Liver (tissue), 9 donors: Measurements from ENCODE around the gene F7. TPM values are rescaled to one million over a fixed set of nuclear protein-coding genes. Genes with fewer than 3 reads are reported as not detected.

ENCODE experiments used
- DNase-seq: peaks from one replicate; pipeline ENCODE4 v3.0.0-alpha.2; 2017; ENCODE audit warnings: low spot score
- H3K27ac ChIP-seq, 2 donors: one replicate each; pipeline ENCODE4 v1.7.0; 2013; ENCODE audit warnings: inconsistent platforms in 2 of 2, low read length in 2 of 2, control low read depth in 1 of 2, low read depth in 1 of 2, mild to moderate bottlenecking in 1 of 2
- H3K27me3 ChIP-seq, 4 donors: one replicate each; pipeline versions ENCODE4 v1.6.1 to v1.7.0; 2013; ENCODE audit warnings: low read length in 3 of 4, inconsistent platforms in 1 of 4, mild to moderate bottlenecking in 1 of 4, moderate library complexity in 1 of 4; ENCODE audit not compliant: control insufficient read depth in 4 of 4, insufficient read depth in 4 of 4
- H3K36me3 ChIP-seq, 4 donors: one replicate each; pipeline versions ENCODE4 v1.6.1 to v1.7.0; 2013; ENCODE audit warnings: low read length in 3 of 4, mild to moderate bottlenecking in 3 of 4, low read depth in 1 of 4, moderate library complexity in 1 of 4; ENCODE audit not compliant: control insufficient read depth in 4 of 4, insufficient read depth in 3 of 4
- H3K4me1 ChIP-seq, 4 donors: one replicate each; pipeline versions ENCODE4 v1.6.1 to v1.7.0; 2013; ENCODE audit warnings: low read length in 3 of 4, mild to moderate bottlenecking in 3 of 4, moderate library complexity in 1 of 4; ENCODE audit not compliant: control insufficient read depth in 4 of 4, insufficient read depth in 4 of 4
- H3K4me3 ChIP-seq, 3 donors: one replicate each; pipeline versions ENCODE4 v1.6.1 to v1.7.0; 2013; ENCODE audit warnings: low read length in 3 of 3, control low read depth in 1 of 3, low read depth in 1 of 3, mild to moderate bottlenecking in 1 of 3
- H3K9ac ChIP-seq, 2 donors: one replicate each; pipeline ENCODE4 v1.7.0; 2013; ENCODE audit warnings: low read length in 2 of 2, mild to moderate bottlenecking in 2 of 2, moderate library complexity in 2 of 2, control low read depth in 1 of 2, low read depth in 1 of 2
- H3K9me3 ChIP-seq, 4 donors: one replicate each; pipeline versions ENCODE4 v1.6.1 to v1.7.0; 2013; ENCODE audit warnings: low read length in 3 of 4; ENCODE audit not compliant: control insufficient read depth in 4 of 4
- CTCF ChIP-seq: fragments of 150-350 bp; IDR thresholded peaks from 2 replicates; pipeline ENCODE4 v1.5.1; 2017; ENCODE audit warnings: improper control_type of control experiment, low read depth, low read length; ENCODE audit not compliant: missing input control
- EGR1 ChIP-seq, 2 donors: IDR thresholded peaks; 2 replicates each; pipeline ENCODE4 v1.6.1; 2016 to 2018; ENCODE audit warnings: antibody characterized with exemption in 2 of 2, low read depth in 2 of 2
- FOXA1 ChIP-seq: IDR thresholded peaks from 2 replicates; pipeline ENCODE4 v1.6.1; 2016; ENCODE audit warnings: antibody characterized with exemption
- FOXA2 ChIP-seq: IDR thresholded peaks from 2 replicates; pipeline ENCODE4 v1.6.1; 2016; ENCODE audit warnings: antibody characterized with exemption
- GABPA ChIP-seq, 2 donors: IDR thresholded peaks in 1 of 2; conservative IDR thresholded peaks in 1 of 2; 2 replicates each; pipeline ENCODE4 v1.6.1; 2016; ENCODE audit warnings: antibody characterized with exemption in 2 of 2, mild to moderate bottlenecking in 1 of 2, moderate library complexity in 1 of 2
- HNF4A ChIP-seq, 2 donors: conservative IDR thresholded peaks; 2 replicates each; pipeline ENCODE4 v1.6.1; 2016; ENCODE audit warnings: antibody characterized with exemption in 2 of 2, mild to moderate bottlenecking in 2 of 2
- HNF4G ChIP-seq: IDR thresholded peaks from 2 replicates; pipeline ENCODE4 v1.6.1; 2016; ENCODE audit warnings: antibody characterized with exemption
- JUND ChIP-seq, 2 donors: IDR thresholded peaks; 2 replicates each; pipeline ENCODE4 v1.6.1; 2016; ENCODE audit warnings: antibody characterized with exemption in 2 of 2
- MAX ChIP-seq: IDR thresholded peaks from 2 replicates; pipeline ENCODE4 v1.6.1; 2016; ENCODE audit warnings: antibody characterized with exemption
- NR2F2 ChIP-seq: IDR thresholded peaks from 2 replicates; pipeline ENCODE4 v1.6.1; 2016; ENCODE audit warnings: antibody characterized with exemption
- RAD21 ChIP-seq, 2 donors: IDR thresholded peaks; 2 replicates each; pipeline ENCODE4 v1.6.1; 2016; ENCODE audit warnings: antibody characterized with exemption in 2 of 2, mild to moderate bottlenecking in 2 of 2
- REST ChIP-seq: IDR thresholded peaks from 2 replicates; pipeline ENCODE4 v1.6.1; 2016; ENCODE audit warnings: antibody characterized with exemption, mild to moderate bottlenecking
- RXRA ChIP-seq, 2 donors: IDR thresholded peaks; 2 replicates each; pipeline ENCODE4 v1.6.1; 2017 to 2018; ENCODE audit warnings: antibody characterized with exemption in 2 of 2, mild to moderate bottlenecking in 1 of 2
- SP1 ChIP-seq: IDR thresholded peaks from 2 replicates; pipeline ENCODE4 v1.6.1; 2018; ENCODE audit warnings: antibody characterized with exemption, mild to moderate bottlenecking
- TAF1 ChIP-seq: conservative IDR thresholded peaks from 2 replicates; pipeline ENCODE4 v1.6.1; 2016; ENCODE audit warnings: antibody characterized with exemption, mild to moderate bottlenecking
- YY1 ChIP-seq: IDR thresholded peaks from 2 replicates; pipeline ENCODE4 v1.6.1; 2016; ENCODE audit warnings: antibody characterized with exemption, mild to moderate bottlenecking
- WGBS: extraction: QIAGEN DNeasy Blood & Tissue Kit; methylation state at CpG from one replicate; pipeline ENCODE4 v1.1.7; 2013; 5-methylcytosine and 5-hydroxymethylcytosine counted together
- polyA plus RNA-seq, 2 donors: library from polyadenylated mRNA; stranded (reverse) in 1 of 2; unstranded in 1 of 2; fragments of 200-250 nt in 1 of 2; fragments of >200 nt in 1 of 2; fragmentation: Nextera tagmentation in 1 of 2; extraction: Ambion mirVana in 1 of 2; gene quantifications; one replicate each; pipeline versions ENCODE4 v1.2.1 to v1.2.3, GENCODE V29; 2013 to 2015
- total RNA-seq, 2 donors: library from RNA; depleted of rRNA; stranded (reverse); fragments of >200 nt; gene quantifications; one replicate each; pipeline ENCODE4 v1.2.3, GENCODE V29; 2014
- donor health status: healthy.
- donor health status: healthy.
- donor health status: healthy.
- donor health status: healthy.
- donor health status: healthy.

F7 gene
- total and polyA plus RNA-seq, 4 donors, result 46.6 to 92.6 (median 66.2) TPM

GRCh38 chr13:113092776-113093579 is 12.6 kb upstream of the F7 start:
- H3K27me3 ChIP-seq, result no peaks in the 10 kb centered on the region
- no peak overlapping the region for H3K9ac ChIP-seq
- H3K27ac ChIP-seq, result no peak overlapping the region
- H3K4me3 ChIP-seq, result no peak overlapping the region
- H3K9me3 ChIP-seq, result no peaks in the 10 kb centered on the region
- TF ChIP-seq SP1, result no peak
- no peak for TF ChIP-seq RAD21 (IDR thresholded peaks at IDR 0.05)
- DNase-seq, result no peak
- H3K36me3 ChIP-seq, result peaks cover 0 to 21% (median 4%) of the 10 kb centered on the region in 4 donors
- 95% methylated on average over 25 of the region's 25 CpGs for WGBS
- H3K4me1 ChIP-seq, result no peaks in the 10 kb centered on the region

- no peak overlapping the region for H3K4me3 ChIP-seq
- no peaks in the 10 kb centered on the region for H3K4me1 ChIP-seq
- TF ChIP-seq RAD21 (IDR thresholded peaks at IDR 0.05) (no peak), FOXA2 (no peak), TAF1 (no peak), NR2F2 (no peak), RXRA (IDR thresholded peaks at IDR 0.05) (no peak), EGR1 (IDR thresholded peaks at IDR 0.05; ENCODE audit: low read depth in 2 of 2) (no peak), SP1 (no peak), GABPA (IDR thresholded peaks at IDR 0.05 in 1 of 2, conservative IDR thresholded peaks at IDR 0.05 in 1 of 2) (no peak), YY1 (no peak), CTCF (no peak), REST (no peak), MAX (no peak), FOXA1 (no peak), HNF4G (no peak), HNF4A (conservative IDR thresholded peaks at IDR 0.05) (no peak), JUND (IDR thresholded peaks at IDR 0.05) (no peak)
- H3K27ac ChIP-seq, result no peak overlapping the region
- no peak for DNase-seq
- H3K9me3 ChIP-seq, result no peaks in the 10 kb centered on the region
- no peak overlapping the region for H3K9ac ChIP-seq
- H3K36me3 ChIP-seq, result peaks cover 0 to 17% (median 5%) of the 10 kb centered on the region in 4 donors
- H3K27me3 ChIP-seq, result no peaks in the 10 kb centered on the region
- WGBS, result 90% methylated on average over 29 of the region's 29 CpGs
These were observed 11.8 kb upstream of the F7 start for GRCh38 chr13:113093580-113094409.
